NCI-H748 treated with DMSO at 0.1 percent for 48 hours (cell line): ENCODE data around the gene ASF1B.

Experiments used
- DNase-seq: peaks from one replicate; lab custom pipeline; 2025; lab: John Stamatoyannopoulos, UW

Gene ASF1B

GRCh38 chr19:14107581-14108461 lies 28.6 kb downstream of the ASF1B start:
- no peak for DNase-seq

- DNase-seq: no peak
Measured at GRCh38 chr19:14106840-14107239, 29.5 kb downstream of the ASF1B start.

- no peak for DNase-seq
Measured at GRCh38 chr19:14105680-14106079, 30.7 kb downstream of the ASF1B start.

GRCh38 chr19:14103310-14103709 lies 33.1 kb downstream of the ASF1B start:
- no peak for DNase-seq

- DNase-seq: no peak
Measured at GRCh38 chr19:14102756-14103155, 33.6 kb downstream of the ASF1B start.

- no peak for DNase-seq
Measured at GRCh38 chr19:14102102-14102696, 34.2 kb downstream of the ASF1B start.

- DNase-seq: no peak
Measured at GRCh38 chr19:14101003-14101545, 35.3 kb downstream of the ASF1B start.

- DNase-seq: no peak
Measured at GRCh38 chr19:14097532-14098151, 38.7 kb downstream of the ASF1B start.

GRCh38 chr19:14096272-14096992 lies 40.0 kb downstream of the ASF1B start:
- DNase-seq: no peak

GRCh38 chr19:14094854-14095253 lies 41.5 kb downstream of the ASF1B start:
- no peak for DNase-seq

- DNase-seq: no peak
Measured at GRCh38 chr19:14093117-14093823, 43.1 kb downstream of the ASF1B start.

GRCh38 chr19:14091813-14092462 lies 44.5 kb downstream of the ASF1B start:
- DNase-seq: no peak

- no peak for DNase-seq
Measured at GRCh38 chr19:14091081-14091812, 45.1 kb downstream of the ASF1B start.

- peak; percentile 35 for DNase-seq
Measured at GRCh38 chr19:14090509-14091080, 45.8 kb downstream of the ASF1B start, which contains the start of gene SAMD1. SAMD1 (minus strand) TSS chr19:14090751.

- DNase-seq: no peak
Measured at GRCh38 chr19:14089662-14090508, 46.5 kb downstream of the ASF1B start.

GRCh38 chr19:14089412-14089661 lies 47.1 kb downstream of the ASF1B start:
- DNase-seq: no peak

GRCh38 chr19:14088634-14089411 lies 47.6 kb downstream of the ASF1B start:
- no peak for DNase-seq

GRCh38 chr19:14086098-14086497 lies 50.3 kb downstream of the ASF1B start:
- no peak for DNase-seq
